ENCODE results near the gene PRDM16. TPM values are rescaled to one million over a fixed set of nuclear protein-coding genes. Genes with fewer than 3 reads are reported as not detected.

Gene PRDM16
- total and polyA plus RNA-seq, 2 experiments from 2014 or later = 0.14 to 0.16 TPM

DNA sequence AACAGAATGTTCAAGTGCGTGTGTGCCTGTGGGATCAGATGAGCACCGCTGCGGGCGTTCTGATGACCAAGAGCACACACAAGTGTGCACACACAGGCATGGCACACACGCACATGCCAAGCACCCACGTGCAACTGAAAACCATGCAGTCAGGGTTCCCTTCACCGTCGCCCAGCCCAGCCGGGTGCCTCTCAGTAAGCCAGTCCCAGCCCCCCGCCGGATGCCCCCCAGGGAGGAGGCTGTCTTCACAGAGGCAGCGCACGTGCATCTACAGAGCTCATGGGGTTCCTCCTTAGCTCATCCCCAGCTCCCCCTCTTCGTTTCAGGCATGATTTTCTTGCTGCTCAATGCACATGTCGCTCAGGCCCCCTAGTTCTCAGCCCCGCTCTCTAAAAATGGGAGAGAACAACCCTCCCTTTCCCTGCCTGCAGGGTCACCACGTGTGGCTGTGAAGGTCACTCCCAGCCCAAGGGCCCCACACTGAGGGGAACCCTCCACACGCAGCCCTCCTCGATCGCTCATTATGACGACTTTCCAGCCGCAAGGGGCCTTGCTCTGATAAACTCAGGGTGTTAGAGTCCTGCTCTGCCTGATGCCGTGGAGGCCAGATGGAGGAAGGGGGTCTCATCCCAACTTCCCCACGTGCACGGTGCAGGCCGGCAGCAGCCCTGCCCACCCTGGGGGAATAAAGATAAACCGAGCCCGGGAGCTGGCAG, 355.1 kb downstream of the PRDM16 start:
- no peak for ATAC-seq

More for the DNA sequence above, 355.1 kb downstream of the PRDM16 start:
- Histone ChIP-seq H4K20me1 (replicated peaks; ENCODE audit: insufficient read depth) (no peaks in the 10 kb centered on the region), H3K27ac (ENCODE audit: low read depth) (no peak overlapping the region), H3K4me2 (no peak overlapping the region), H3K4me3 (no peak overlapping the region), H3K36me3 (ENCODE audit: insufficient read depth) (no peaks in the 10 kb centered on the region), H3K27me3 (ENCODE audit: insufficient read depth) (no peaks in the 10 kb centered on the region), H3K4me1 (ENCODE audit: insufficient read depth) (no peaks in the 10 kb centered on the region), H2AFZ (no peak overlapping the region), H3K79me2 (replicated peaks; ENCODE audit: insufficient read depth) (no peaks in the 10 kb centered on the region), H3K9me2 (ENCODE audit: insufficient read depth) (no peaks in the 10 kb centered on the region), H3F3A (replicated peaks; ENCODE audit: low read depth) (no peaks in the 10 kb centered on the region)
- no peak for DNase-seq (ENCODE audit: low spot score)
- Mint-ChIP-seq H3K36me3 (ENCODE audit: low read depth) (no peaks in the 10 kb centered on the region; the same call in 2 of the 3 replicates), H3K9me3 (no peaks in the 10 kb centered on the region), H3K27me3 (ENCODE audit: insufficient read depth, low read depth, poor library complexity) (peaks cover 3% of the 10 kb centered on the region), H3K4me1 (no peaks in the 10 kb centered on the region; the same call in 2 of the 3 replicates), H3K4me3 (no peak overlapping the region), H3K27ac (no peak overlapping the region; the same call in 1 of the 2 replicates)
- TF ChIP-seq NANOG (IDR thresholded peaks at IDR 0.05; ENCODE audit: borderline replicate concordance) (no peak), ZNF462 (CRISPR knock-in tag; IDR thresholded peaks at IDR 0.05) (no peak), CREB1 (CRISPR knock-in tag; IDR thresholded peaks at IDR 0.05; ENCODE audit: low read depth) (no peak)
- TF ChIP-seq, protein P1, sequence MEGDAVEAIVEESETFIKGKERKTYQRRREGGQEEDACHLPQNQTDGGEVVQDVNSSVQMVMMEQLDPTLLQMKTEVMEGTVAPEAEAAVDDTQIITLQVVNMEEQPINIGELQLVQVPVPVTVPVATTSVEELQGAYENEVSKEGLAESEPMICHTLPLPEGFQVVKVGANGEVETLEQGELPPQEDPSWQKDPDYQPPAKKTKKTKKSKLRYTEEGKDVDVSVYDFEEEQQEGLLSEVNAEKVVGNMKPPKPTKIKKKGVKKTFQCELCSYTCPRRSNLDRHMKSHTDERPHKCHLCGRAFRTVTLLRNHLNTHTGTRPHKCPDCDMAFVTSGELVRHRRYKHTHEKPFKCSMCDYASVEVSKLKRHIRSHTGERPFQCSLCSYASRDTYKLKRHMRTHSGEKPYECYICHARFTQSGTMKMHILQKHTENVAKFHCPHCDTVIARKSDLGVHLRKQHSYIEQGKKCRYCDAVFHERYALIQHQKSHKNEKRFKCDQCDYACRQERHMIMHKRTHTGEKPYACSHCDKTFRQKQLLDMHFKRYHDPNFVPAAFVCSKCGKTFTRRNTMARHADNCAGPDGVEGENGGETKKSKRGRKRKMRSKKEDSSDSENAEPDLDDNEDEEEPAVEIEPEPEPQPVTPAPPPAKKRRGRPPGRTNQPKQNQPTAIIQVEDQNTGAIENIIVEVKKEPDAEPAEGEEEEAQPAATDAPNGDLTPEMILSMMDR (conservative IDR thresholded peaks at IDR 0.05; ENCODE audit: low read depth in 2 of 2) = no peak

Measured in GM23338 (cell line).